Omental fat pad (tissue), 4 donors: ENCODE results near the gene ROBO2. TPM values are rescaled to one million over a fixed set of nuclear protein-coding genes. Genes with fewer than 3 reads are reported as not detected.

Source experiments
- ATAC-seq: fragments of 150-250 bp; one replicate; pipeline ENCODE4 v1.9.1; 2016; ENCODE audit warnings: mild to moderate bottlenecking, moderate library complexity; ENCODE audit not compliant: low FRiP score
- DNase-seq: peaks from one replicate; pipeline ENCODE4 v3.0.0-alpha.2; 2019; ENCODE audit warnings: low spot score
- total RNA-seq, 4 donors: library from RNA; depleted of rRNA; stranded (reverse); fragments of >200 nt; gene quantifications; one replicate each; pipeline ENCODE4 v1.1.0, GENCODE V29; 2016
- TF ChIP-seq, protein P1 (sequence below), 3 donors: fragments of 450-650 bp; IDR thresholded peaks; one replicate each; pipeline ENCODE4 v1.5.1; 2016 to 2017; ENCODE audit warnings: antibody characterized with exemption in 3 of 3, mild to moderate bottlenecking in 3 of 3, moderate library complexity in 2 of 3

The ROBO2 gene
- total RNA-seq, 4 donors from 2014 or later: 0.12 to 1.3 (median 1.1) TPM

DNA sequence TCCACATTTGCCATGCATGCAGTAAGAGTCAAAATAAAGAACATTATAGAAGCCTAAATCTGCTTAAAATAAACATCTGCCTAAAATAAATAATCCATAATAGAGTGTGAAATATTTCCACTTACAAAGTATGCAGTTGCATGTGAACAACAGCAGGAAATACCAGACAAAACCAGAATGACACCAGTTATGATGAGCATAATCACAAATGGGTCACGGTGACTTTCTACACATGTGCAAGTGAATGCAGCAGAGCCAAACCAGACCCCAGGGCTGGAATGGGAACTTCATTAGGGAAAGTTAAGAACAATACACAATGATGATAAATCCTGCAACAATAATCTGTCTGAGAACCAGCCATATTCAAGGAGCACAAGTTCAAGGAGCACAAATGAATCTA, 615.5 kb downstream of the ROBO2 start:
- TF ChIP-seq, protein P1, sequence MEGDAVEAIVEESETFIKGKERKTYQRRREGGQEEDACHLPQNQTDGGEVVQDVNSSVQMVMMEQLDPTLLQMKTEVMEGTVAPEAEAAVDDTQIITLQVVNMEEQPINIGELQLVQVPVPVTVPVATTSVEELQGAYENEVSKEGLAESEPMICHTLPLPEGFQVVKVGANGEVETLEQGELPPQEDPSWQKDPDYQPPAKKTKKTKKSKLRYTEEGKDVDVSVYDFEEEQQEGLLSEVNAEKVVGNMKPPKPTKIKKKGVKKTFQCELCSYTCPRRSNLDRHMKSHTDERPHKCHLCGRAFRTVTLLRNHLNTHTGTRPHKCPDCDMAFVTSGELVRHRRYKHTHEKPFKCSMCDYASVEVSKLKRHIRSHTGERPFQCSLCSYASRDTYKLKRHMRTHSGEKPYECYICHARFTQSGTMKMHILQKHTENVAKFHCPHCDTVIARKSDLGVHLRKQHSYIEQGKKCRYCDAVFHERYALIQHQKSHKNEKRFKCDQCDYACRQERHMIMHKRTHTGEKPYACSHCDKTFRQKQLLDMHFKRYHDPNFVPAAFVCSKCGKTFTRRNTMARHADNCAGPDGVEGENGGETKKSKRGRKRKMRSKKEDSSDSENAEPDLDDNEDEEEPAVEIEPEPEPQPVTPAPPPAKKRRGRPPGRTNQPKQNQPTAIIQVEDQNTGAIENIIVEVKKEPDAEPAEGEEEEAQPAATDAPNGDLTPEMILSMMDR (IDR thresholded peaks at IDR 0.05): no peak
- no peak for ATAC-seq
- DNase-seq: no peak

DNA sequence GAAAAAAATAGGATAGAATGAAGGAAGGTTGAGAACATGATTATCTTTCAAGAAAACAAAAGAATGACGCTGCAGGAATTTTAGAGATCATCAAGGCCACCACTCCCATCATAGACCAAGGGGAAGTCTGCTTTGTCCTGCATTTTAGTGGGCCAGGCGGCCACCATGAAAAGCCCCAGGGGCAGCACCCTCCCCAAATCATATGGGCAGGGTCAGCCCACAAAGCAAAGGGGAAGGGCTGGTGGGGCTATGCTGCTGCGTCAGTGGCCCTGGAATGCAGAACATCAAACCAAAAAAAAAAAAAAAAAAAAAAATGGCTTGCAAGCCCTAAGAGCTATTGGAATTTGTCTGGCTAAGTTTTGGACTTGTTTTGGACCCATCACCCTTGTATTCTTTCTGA, 620.8 kb downstream of the ROBO2 start:
- TF ChIP-seq, protein P1 (IDR thresholded peaks at IDR 0.05): no peak

DNA sequence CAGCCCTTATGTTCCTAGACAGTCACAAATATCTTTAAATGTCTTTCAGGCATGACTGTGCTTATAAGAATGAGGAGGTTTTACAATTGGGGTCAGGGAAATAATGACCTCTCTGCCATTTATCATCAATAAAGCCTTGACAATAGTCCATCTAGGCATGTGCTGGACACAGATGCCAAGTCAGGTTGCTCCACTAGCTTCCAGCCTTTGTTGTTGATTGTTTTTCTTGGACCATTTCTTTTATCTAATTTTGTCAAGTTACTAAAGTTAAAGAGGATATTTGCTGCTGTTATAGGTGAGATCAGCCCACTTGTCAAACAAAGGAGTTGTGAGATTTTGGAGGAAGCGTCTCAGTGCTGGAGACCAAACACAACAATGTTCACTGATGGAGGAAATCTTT, 628.0 kb downstream of the ROBO2 start:
- TF ChIP-seq, protein P1 (IDR thresholded peaks at IDR 0.05): no peak
- no peak for ATAC-seq

More for the DNA sequence above, 620.8 kb downstream of the ROBO2 start:
- DNase-seq (no peak), ATAC-seq (no peak)

DNA sequence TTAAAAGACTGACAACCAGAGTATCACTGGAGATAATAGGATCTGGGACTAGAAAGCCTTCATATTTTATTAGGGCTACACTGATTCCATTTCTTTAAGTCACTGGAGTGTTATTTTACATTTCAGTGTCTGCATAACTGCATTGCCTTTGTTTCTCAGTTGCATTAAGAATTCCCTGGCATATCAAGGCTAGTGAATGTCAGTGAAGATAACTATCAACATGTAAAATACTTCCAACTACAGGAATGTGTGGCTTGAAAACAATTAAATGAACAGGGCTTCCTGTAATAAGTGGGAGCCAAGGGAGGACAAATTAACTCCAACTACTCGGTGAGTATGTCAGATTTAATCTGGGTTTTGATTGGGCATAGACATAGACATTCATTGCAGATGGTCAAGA, 628.5 kb downstream of the ROBO2 start:
- no peak for ATAC-seq

More for the DNA sequence above, 628.0 kb downstream of the ROBO2 start:
- DNase-seq: no peak

DNA sequence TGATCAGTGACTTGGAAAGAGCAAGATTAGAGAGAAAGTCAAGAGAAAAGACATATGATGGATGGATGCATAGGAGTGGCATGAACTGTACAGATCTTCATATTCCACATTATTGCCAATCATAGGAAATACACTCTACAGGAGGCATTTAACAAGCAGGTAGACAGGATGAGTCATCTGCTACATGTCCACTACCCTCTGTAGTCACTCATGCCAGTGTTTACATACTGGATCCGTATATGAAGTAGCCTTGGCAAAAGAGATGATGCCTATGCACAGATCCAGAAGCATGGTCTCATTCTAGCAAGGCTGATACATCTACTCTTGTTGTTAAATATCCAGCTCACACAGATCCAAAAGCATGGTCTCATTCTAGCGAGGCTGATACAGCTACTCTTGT, 632.1 kb downstream of the ROBO2 start:
- ATAC-seq (no peak), DNase-seq (no peak)
- TF ChIP-seq, protein P1 (IDR thresholded peaks at IDR 0.05): no peak

More for the DNA sequence above, 628.5 kb downstream of the ROBO2 start:
- TF ChIP-seq, protein P1 (IDR thresholded peaks at IDR 0.05): no peak
- no peak for DNase-seq

DNA sequence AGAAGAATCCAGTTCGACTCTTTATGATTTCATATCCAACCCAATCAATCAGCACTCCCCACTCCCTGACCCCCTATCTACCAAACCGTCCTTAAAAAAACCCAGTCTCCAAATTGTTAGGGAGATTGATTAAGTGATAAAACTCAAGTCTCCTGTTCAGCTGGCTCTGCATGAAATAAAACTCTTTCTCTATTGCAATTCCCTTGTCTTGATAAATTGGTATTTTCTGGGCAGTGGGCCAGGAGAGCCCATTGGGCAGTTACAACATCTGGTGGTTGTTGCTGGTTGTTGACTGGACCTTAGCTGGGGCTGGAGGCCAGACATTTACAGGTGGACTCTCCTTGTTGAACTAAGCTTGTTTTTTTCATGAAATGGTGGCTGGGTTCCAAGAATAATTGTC, 642.3 kb downstream of the ROBO2 start:
- DNase-seq: no peak
- TF ChIP-seq, protein P1 (IDR thresholded peaks at IDR 0.05): no peak
- no peak for ATAC-seq

DNA sequence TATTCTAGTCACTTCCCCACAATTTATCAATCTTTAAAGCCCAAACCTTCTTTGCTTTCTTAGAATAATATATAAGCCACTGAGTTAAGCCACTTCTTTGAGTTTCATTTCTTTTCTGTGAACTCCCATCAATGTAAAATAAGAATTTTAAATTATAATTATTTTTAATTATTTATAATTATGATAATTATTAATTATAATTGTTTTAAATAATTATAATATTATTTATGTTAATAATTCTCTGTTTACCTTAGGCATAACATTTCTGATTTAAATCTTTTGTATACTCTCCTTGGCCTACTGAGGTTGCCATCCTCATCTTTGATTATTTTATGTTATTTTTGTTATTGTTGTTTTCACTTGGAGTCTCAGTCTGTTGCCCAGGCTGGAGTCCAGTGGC, 644.2 kb downstream of the ROBO2 start:
- DNase-seq (no peak), ATAC-seq (no peak)
- TF ChIP-seq, protein P1 (IDR thresholded peaks at IDR 0.05): no peak
